Glomerular endothelial cell (primary cell): Measurements from ENCODE around the gene FAM83F. TPM values are rescaled to one million over a fixed set of nuclear protein-coding genes. Genes with fewer than 3 reads are reported as not detected.

ENCODE experiments used
- DNase-seq: peaks from one replicate; pipeline ENCODE4 v3.0.0-alpha.2; 2011; ENCODE audit warnings: low read depth, low spot score; ENCODE audit errors: extremely low read depth
- total RNA-seq: library from RNA; depleted of rRNA; stranded (reverse); fragments of >200 nt; gene quantifications from 2 replicates; pipeline ENCODE4 v1.2.3, GENCODE V29; 2015

The FAM83F gene
- total RNA-seq, 1 donor from 2014 or later = 0.18 TPM

- no peak for DNase-seq
Measured at GRCh38 chr22:40054486-40054885, 59.7 kb downstream of the FAM83F start.

GRCh38 chr22:40055143-40055883 lies 60.6 kb downstream of the FAM83F start:
- DNase-seq = no peak

DNA sequence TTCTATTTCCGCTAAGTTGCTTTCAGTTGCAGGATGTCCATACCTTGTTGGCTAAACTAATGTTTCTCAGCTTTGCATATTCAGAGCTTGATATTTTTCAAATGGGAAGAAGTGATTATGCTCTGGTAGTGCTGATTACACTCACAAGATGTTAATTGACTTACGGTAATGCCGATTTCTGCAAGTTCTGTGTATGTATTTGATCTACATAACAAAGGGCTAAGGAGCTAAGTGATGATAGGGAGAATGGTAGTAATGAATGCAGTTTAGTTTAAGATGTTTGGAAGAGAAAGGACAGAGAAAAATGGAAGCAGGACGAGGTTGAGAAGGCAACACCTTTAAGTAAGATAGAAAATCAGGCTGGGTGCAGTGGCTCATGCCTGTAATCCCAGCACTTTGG lies 61.4 kb downstream of the FAM83F start:
- no peak for DNase-seq

GRCh38 chr22:40056559-40056958 lies 61.8 kb downstream of the FAM83F start:
- DNase-seq = no peak

- no peak for DNase-seq
Measured at GRCh38 chr22:40057652-40058051, 62.9 kb downstream of the FAM83F start.

GRCh38 chr22:40058265-40058664 lies 63.5 kb downstream of the FAM83F start:
- DNase-seq = no peak

GRCh38 chr22:40065981-40066380 lies 71.2 kb downstream of the FAM83F start:
- DNase-seq = no peak

GRCh38 chr22:40067639-40068038 lies 72.9 kb downstream of the FAM83F start:
- DNase-seq = no peak

- DNase-seq = no peak
Measured at GRCh38 chr22:40070701-40071100, 75.9 kb downstream of the FAM83F start.

DNA sequence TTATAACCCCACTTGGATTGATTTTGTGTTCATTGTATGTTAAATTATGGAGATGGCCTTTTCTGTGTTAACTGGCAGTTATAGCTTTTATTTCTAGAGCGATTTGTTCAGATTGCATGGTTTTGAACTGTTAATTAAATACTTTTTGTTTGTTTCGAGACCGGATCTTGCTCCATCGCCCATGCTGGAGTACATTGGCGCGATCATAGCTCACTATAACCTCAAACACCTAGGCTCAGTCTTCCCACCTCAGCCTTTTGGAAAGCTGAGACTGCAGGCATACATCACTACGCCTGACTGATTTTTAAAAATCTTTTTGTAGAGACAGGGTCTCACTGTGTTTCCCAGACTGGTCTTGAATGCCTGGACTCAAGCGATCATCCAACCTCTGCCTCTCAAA lies 77.0 kb downstream of the FAM83F start:
- no peak for DNase-seq

- no peak for DNase-seq
Measured at GRCh38 chr22:40076702-40077645, 82.2 kb downstream of the FAM83F start.

- no peak for DNase-seq
Measured at GRCh38 chr22:40077646-40078016, 82.9 kb downstream of the FAM83F start.

DNA sequence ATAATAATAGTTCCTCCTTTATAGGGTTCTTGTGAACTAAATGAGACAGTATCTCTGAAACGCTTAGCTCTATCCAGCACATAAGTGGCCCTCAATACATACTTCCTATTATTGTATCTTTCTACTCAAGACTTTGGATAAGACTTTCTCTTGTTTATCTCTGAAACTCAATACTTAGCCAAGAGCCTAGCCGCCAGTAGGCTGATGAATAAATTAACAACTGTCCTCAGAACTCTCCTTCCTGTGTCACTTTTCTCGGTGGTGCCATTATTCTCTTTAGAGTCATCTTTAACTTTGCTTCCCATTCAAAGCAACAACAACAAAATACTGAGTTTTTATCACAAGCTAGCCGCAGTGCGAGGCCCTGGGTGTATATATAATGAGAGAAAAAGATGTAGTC lies 86.9 kb downstream of the FAM83F start:
- no peak for DNase-seq

GRCh38 chr22:40082184-40082583 lies 87.4 kb downstream of the FAM83F start:
- DNase-seq = no peak

DNA sequence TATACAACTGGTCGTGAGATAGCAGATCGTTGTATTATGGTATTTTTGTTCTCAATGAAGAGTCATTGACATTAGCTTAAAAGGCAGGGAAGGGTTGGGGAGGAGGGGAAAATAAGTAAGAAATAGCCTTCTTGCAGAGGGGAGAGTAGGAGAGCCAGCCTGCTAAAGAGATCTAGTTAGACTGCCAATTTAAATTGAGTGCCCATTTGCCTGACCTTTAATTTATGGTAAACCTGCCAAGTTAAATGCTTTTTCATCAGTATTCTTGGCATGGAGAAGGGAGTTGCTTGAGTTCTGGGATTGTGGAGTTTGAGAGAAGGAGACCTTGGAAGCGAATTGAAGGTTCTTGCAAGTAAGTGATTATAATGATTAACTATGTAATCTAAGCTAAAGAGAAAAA lies 89.0 kb downstream of the FAM83F start:
- DNase-seq = no peak

DNA sequence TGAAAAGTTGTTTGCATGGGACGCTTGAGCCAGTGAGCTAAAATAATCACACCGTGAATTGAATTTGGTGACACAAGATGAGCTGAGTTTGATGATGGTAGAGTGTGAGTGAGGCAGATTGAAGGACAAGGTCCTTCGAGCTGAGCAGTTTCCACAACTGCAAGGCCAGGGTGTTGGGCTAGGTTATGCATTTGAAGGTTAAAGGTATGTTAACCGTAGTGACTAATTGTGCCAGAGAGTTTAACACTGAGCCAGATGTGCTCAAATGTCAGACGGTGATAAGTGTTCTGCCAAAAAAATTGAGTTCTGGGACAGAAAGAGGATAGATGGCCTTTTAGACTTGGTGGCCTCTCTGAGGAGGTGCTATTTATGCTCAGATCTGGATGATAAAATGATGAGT lies 89.5 kb downstream of the FAM83F start:
- DNase-seq = no peak

DNA sequence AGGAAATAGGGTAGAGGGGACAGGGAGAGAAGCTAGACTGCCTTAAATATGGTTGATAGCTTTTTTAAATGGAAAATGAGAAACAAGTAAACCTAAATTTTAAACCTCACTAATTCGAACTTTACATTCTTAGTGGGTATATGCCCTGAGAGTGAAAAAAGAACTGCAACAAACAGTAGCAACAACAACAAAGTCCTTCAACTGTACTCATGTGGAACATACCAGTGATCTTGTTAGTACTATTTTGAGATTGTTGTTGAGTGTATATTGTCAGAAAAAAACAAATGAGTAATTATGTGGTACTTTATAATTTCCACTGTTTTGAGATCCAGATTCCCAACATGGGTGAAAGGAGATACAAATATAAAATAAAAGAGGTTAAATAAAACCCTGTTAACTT lies 94.1 kb downstream of the FAM83F start:
- DNase-seq = no peak

Other genes starting within 250 kb of the FAM83F start
- not detected in 2 replicates for gene ENTHD1, start 101.2 kb upstream of the FAM83F start, total RNA-seq
- gene GRAP2, start 93.9 kb upstream of the FAM83F start, total RNA-seq = not detected in 2 replicates
- gene TMA7B, start 34.6 kb upstream of the FAM83F start, total RNA-seq = not detected in 2 replicates
- 17.3 and 38.2 TPM in 2 replicates for gene TNRC6B, start 183.0 kb downstream of the FAM83F start, total RNA-seq